Measurements from ENCODE around the gene LFNG.

The LFNG gene

GRCh38 chr7:2575733-2576340 lies 56.3 kb downstream of the LFNG start:
- peaks cover 5% of the 10 kb centered on the region; the same call in 1 of the 2 replicates for H3K4me1 ChIP-seq (ENCODE audit: insufficient read depth, low read length)
- no peak overlapping the region for H3K9ac ChIP-seq (ENCODE audit: low read depth, low read length)
- H3K36me3 ChIP-seq (ENCODE audit: insufficient read depth, low read length), result no peaks in the 10 kb centered on the region
- no peaks in the 10 kb centered on the region for H3K9me3 ChIP-seq (ENCODE audit: control insufficient read depth, insufficient read depth, low read length)

- no peak overlapping the region for H3K9ac ChIP-seq (ENCODE audit: low read depth, low read length)
- H3K9me3 ChIP-seq (ENCODE audit: control insufficient read depth, insufficient read depth, low read length), result no peaks in the 10 kb centered on the region
- no peaks in the 10 kb centered on the region for H3K36me3 ChIP-seq (ENCODE audit: insufficient read depth, low read length)
- H3K4me1 ChIP-seq (ENCODE audit: insufficient read depth, low read length), result peaks cover 3% of the 10 kb centered on the region; the same call in 1 of the 2 replicates
Measured at GRCh38 chr7:2576742-2577491, 57.3 kb downstream of the LFNG start.
